Osteocyte (in vitro differentiated cells): Measurements from ENCODE around the gene PRKAR1B. TPM values are rescaled to one million over a fixed set of nuclear protein-coding genes. Genes with fewer than 3 reads are reported as not detected.

Experiments
- DNase-seq: peaks from one replicate; pipeline ENCODE4 v3.0.0; 2021; ENCODE audit warnings: mixed read lengths; ENCODE audit not compliant: unreplicated experiment; ENCODE audit errors: extremely low spot score
- H3K27ac Mint-ChIP-seq: one replicate; pipeline ENCODE4 v1.8.0; 2021; ENCODE audit warnings: mild to moderate bottlenecking, mixed read lengths; ENCODE audit not compliant: unreplicated experiment
- H3K27me3 Mint-ChIP-seq: one replicate; pipeline ENCODE4 v1.8.0; 2021; ENCODE audit warnings: mixed read lengths; ENCODE audit not compliant: unreplicated experiment
- H3K36me3 Mint-ChIP-seq: one replicate; pipeline ENCODE4 v1.8.0; 2021; ENCODE audit warnings: mixed read lengths; ENCODE audit not compliant: unreplicated experiment
- H3K4me1 Mint-ChIP-seq: one replicate; pipeline ENCODE4 v1.8.0; 2021; ENCODE audit warnings: mixed read lengths; ENCODE audit not compliant: unreplicated experiment
- H3K4me3 Mint-ChIP-seq: one replicate; pipeline ENCODE4 v1.8.0; 2021; ENCODE audit warnings: mild to moderate bottlenecking, moderate library complexity, mixed read lengths; ENCODE audit not compliant: unreplicated experiment
- H3K9me3 Mint-ChIP-seq: one replicate; pipeline ENCODE4 v1.8.0; 2021; ENCODE audit warnings: mixed read lengths; ENCODE audit not compliant: unreplicated experiment
- total RNA-seq: library from RNA; stranded (reverse); gene quantifications from 2 replicates; pipeline ENCODE4 v1.2.1, GENCODE V29; 2021
- TF ChIP-seq, protein P1 (sequence below): fragments of 200-600 bp; sonication (generic); IDR thresholded peaks from 2 replicates; pipeline ENCODE4 v1.5.0; 2021; ENCODE audit warnings: antibody characterized with exemption, mild to moderate bottlenecking, moderate library complexity

PRKAR1B gene
- total RNA-seq, 1 donor from 2014 or later: 12.0 TPM

DNA sequence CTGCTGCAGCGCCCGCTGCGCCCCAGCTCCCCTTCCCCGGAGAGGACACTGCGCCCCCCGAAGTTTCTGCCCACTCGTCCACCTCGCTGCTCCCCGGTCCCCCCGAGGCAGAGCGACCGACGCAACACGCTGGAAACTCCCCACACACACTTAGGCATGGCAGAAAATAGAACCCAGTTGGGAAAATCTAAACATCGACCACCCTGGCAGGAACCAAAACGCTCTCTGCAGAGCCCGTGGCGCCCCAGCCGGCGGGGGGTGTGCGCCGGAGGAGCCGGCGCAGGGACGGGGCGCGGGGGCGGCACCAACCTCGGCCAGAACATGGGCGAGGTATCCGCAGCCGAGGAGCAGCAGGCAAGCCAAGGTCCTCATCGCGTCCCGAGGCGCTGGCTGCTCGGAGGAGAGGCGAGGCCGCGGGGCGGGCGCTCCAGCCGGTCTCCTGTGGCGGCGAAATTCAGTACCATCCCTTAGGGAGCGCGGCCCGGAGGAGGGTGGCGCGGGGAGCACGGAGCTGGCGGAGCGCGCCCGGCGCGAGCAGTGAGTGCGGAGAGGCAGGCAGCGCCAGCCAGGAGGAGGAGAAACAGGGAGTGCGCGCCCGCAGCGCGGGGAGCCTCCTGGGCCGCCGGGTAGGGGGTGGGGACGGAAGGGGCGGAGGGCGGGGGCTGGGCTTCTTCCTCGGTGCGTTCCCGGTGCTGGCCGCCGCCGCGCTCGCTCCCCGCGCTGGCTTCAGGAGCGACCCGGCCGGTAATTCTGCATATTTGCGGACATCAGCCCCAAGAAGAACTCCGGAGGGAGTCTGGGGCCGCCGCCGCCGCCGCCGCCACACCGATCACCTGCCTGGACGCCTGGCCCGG lies 208.2 kb downstream of the PRKAR1B start:
- peaks cover 35% of the 10 kb centered on the region for H3K4me1 Mint-ChIP-seq
- DNase-seq: no peak
- no peaks in the 10 kb centered on the region for H3K9me3 Mint-ChIP-seq
- H3K4me3 Mint-ChIP-seq: peak overlapping the region; percentile 86
- peaks cover 2% of the 10 kb centered on the region for H3K36me3 Mint-ChIP-seq
- H3K27ac Mint-ChIP-seq: peak overlapping the region; percentile 69
- no peaks in the 10 kb centered on the region for H3K27me3 Mint-ChIP-seq
- TF ChIP-seq, protein P1, sequence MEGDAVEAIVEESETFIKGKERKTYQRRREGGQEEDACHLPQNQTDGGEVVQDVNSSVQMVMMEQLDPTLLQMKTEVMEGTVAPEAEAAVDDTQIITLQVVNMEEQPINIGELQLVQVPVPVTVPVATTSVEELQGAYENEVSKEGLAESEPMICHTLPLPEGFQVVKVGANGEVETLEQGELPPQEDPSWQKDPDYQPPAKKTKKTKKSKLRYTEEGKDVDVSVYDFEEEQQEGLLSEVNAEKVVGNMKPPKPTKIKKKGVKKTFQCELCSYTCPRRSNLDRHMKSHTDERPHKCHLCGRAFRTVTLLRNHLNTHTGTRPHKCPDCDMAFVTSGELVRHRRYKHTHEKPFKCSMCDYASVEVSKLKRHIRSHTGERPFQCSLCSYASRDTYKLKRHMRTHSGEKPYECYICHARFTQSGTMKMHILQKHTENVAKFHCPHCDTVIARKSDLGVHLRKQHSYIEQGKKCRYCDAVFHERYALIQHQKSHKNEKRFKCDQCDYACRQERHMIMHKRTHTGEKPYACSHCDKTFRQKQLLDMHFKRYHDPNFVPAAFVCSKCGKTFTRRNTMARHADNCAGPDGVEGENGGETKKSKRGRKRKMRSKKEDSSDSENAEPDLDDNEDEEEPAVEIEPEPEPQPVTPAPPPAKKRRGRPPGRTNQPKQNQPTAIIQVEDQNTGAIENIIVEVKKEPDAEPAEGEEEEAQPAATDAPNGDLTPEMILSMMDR: no peak

DNA sequence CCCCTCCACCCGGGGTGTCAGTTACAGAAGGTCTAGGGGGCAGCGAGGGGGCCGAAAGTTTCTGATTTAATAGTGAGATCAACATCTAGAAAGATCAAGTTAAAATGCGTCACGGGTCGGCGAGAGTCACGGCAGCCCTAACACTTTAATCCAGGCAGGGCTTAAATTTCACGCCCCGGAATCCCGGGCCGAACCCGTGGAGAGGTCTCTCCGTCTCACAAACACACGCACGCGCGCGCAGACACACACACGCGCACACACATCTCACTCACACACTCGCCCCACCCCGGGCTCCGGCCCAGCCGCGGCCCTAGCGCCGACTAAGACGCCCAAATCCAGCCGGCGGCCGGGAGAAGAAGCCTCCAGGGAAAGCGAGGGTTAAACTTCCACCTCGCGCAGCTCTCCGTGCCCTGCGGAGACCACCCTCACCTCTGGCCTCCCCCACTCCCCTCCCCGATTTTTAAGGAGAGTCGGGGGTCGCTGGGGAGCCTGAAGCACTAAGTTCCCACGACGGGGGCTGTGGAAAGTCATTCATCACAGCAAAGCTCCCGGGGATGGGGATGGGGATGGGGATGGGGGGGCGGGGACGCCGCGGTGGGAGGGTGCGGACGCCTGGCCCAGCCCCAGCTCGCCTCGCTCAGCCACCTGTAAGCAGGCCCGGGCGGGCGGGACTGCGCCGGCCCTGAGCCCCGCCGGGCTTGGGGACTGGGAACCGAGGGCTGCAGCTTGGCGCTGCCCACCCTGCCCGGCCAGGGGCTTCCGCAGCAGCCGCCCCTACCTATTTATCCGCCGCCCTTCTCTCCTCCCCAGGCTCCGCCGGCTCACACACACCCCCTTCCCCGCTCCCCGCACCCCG lies 209.1 kb downstream of the PRKAR1B start:
- no peak for DNase-seq
- TF ChIP-seq, protein P1: no peak
- H3K4me1 Mint-ChIP-seq: peaks cover 41% of the 10 kb centered on the region
- peak overlapping the region; percentile 84 for H3K27ac Mint-ChIP-seq
- peaks cover 6% of the 10 kb centered on the region for H3K36me3 Mint-ChIP-seq
- H3K9me3 Mint-ChIP-seq: no peaks in the 10 kb centered on the region
- peak overlapping the region; percentile 86 for H3K4me3 Mint-ChIP-seq
- H3K27me3 Mint-ChIP-seq: no peaks in the 10 kb centered on the region

DNA sequence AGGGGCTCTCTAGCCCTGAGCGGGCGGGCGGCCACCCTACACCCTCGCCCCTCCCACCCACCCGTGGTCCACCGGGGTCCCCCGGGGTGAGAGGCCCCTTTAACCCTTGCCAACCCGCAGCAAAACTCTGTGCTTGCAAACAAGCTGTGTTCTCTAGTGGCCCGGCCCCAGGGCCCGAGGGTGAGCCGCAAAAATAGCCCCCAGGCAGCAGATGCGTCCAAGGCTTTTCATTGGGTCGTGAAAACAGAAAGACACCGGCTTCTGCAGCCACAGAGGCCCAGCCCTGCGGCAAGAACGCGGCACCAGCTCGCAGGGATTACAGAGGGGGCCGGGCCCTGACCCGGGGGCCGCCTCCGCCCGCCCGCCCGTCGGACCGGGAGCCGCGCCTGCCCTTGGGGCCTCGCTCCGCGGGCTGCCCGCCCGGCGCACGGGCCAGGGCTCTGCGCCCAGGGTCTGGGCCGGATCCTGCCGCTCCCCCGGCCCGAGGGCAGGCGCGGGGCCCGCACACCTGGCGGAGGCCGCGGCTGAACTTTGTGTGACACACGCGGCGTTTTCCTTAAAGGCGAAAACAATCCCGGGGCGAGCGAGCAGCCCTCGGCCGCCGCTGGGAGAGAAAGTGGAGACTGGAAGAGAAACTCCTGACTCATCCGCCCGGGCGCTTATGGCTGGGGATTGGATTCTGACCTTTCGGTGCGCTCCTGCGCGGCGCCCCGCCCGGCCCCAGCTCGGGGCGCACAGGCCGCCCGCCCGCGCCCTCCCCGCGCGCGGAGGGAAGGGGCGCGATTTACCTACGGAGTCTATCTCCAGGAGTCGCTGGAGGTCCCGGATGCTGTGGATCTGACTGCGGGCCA lies 210.2 kb downstream of the PRKAR1B start:
- H3K4me3 Mint-ChIP-seq: peak overlapping the region; percentile 64
- peaks cover 43% of the 10 kb centered on the region for H3K4me1 Mint-ChIP-seq
- H3K36me3 Mint-ChIP-seq: peaks cover 9% of the 10 kb centered on the region
- peak overlapping the region; percentile 52 for H3K27ac Mint-ChIP-seq
- TF ChIP-seq, protein P1: no peak
- H3K9me3 Mint-ChIP-seq: no peaks in the 10 kb centered on the region
- no peaks in the 10 kb centered on the region for H3K27me3 Mint-ChIP-seq
- DNase-seq: no peak

DNA sequence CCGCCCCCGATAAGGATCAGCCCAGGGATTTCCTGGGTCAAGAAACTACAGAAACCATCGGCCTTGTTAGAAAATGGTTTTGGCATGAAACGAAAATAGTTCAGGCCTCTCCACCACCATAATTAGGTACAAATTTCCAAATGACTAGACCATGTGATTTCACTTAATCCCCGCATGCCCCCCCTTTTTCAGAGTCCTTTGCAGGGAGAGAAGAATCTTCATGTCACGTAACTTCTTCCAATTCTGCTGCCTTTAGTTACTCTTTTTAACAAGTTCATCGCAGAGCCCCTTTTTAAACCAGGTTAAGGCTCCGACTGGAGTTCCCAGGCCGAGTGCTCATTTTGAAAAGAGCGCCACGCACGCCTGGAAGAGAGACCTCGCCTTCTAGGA lies 210.9 kb downstream of the PRKAR1B start:
- no peak for DNase-seq
- peaks cover 37% of the 10 kb centered on the region for H3K4me1 Mint-ChIP-seq
- H3K27me3 Mint-ChIP-seq: no peaks in the 10 kb centered on the region
- H3K36me3 Mint-ChIP-seq: peaks cover 13% of the 10 kb centered on the region
- peak overlapping the region; percentile 52 for H3K27ac Mint-ChIP-seq
- TF ChIP-seq, protein P1: no peak
- H3K4me3 Mint-ChIP-seq: peak overlapping the region; percentile 64
- no peaks in the 10 kb centered on the region for H3K9me3 Mint-ChIP-seq
